GM06990 (cell line): Measurements from ENCODE around the gene COQ5.

Experiments
- DNase-seq: peaks from one replicate; pipeline ENCODE4 v3.0.0-alpha.2; 2011; ENCODE audit not compliant: insufficient read length; ENCODE audit errors: extremely low read depth
- H3K27me3 ChIP-seq: replicated peaks from 2 replicates; pipeline ENCODE4 v1.6.0; 2011; ENCODE audit warnings: low read length; ENCODE audit not compliant: control insufficient read depth, insufficient read depth
- H3K36me3 ChIP-seq: 2 replicates; pipeline ENCODE4 v1.5.1; 2011; ENCODE audit warnings: low read length; ENCODE audit not compliant: control insufficient read depth, insufficient read depth
- H3K4me3 ChIP-seq: replicated peaks from 2 replicates; pipeline ENCODE4 v1.5.1; 2011; ENCODE audit warnings: low read depth, mild to moderate bottlenecking, control low read depth, low read length
- TF ChIP-seq, protein P1 (sequence below): IDR thresholded peaks from 2 replicates; pipeline ENCODE4 v1.5.1; 2011; ENCODE audit warnings: low read length, control low read depth, mild to moderate bottlenecking, inconsistent platforms; ENCODE audit not compliant: insufficient read depth, poor library complexity, severe bottlenecking

COQ5 gene

DNA sequence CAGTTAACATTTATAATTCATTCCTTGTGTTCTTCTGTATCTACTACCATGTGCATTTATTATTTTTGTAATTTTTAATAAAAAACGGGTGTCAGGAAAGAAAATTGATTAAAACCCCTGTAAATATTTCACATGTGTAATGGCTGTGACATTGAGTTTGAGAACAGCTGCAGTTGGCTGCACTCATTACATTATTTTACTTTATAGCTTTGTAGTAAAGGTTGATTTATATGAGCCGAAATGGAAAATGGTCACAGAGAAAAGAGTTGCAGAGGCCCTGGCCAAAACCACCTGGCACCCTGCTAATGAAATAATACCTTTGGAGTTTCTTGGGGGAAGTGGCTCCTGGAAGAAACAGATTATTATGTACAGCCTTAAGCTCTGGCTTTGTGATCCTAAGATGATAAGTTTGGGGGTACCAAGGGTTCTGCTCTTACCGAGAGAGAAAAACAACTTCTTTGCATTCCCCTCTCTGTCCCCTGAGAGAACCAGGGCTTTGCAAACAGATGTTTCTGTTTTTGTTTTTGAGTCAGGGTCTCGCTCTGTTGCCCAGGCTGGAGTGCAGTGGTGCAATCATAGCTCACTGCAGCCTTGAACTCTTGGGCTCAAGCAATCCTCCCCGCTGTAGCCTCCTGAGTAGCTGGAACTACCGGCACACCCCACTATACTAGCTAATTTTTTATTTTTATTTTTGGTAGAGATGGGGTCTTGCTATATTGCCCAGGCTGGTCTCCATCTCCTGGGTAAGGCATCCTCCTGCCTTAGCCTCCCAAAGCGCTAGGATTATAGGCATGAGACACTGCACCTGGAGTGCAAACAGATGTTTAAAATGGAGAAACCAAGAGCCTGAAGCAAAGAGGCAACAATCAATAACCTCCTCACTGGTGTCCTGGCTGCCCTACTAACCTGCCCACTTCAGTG lies 42.7 kb downstream of the COQ5 start:
- peaks cover 2% of the 10 kb centered on the region for H3K36me3 ChIP-seq
- TF ChIP-seq, protein P1, sequence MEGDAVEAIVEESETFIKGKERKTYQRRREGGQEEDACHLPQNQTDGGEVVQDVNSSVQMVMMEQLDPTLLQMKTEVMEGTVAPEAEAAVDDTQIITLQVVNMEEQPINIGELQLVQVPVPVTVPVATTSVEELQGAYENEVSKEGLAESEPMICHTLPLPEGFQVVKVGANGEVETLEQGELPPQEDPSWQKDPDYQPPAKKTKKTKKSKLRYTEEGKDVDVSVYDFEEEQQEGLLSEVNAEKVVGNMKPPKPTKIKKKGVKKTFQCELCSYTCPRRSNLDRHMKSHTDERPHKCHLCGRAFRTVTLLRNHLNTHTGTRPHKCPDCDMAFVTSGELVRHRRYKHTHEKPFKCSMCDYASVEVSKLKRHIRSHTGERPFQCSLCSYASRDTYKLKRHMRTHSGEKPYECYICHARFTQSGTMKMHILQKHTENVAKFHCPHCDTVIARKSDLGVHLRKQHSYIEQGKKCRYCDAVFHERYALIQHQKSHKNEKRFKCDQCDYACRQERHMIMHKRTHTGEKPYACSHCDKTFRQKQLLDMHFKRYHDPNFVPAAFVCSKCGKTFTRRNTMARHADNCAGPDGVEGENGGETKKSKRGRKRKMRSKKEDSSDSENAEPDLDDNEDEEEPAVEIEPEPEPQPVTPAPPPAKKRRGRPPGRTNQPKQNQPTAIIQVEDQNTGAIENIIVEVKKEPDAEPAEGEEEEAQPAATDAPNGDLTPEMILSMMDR = no peak

DNA sequence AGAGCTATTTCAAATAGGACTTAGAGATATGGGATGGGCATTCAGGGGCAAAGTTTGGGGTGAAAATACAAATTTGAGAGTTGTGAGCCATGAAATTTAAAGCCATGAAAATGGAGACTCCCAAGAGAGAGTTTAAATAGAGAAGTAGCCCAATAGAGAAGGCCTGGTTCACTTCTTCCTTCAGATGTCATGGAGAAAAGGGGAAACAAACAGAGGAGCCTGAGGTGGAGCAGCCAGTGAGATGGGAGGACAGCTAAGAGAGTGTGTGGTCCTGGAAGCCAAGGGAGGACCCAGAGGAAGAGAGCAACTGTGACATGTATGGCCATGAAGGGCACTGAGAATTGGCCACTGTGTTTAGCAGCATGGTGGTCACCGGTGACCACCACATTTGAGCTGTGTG lies 45.3 kb downstream of the COQ5 start:
- DNase-seq = no peak
- no peak overlapping the region for H3K4me3 ChIP-seq
- TF ChIP-seq, protein P1 = no peak
- H3K36me3 ChIP-seq = no peaks in the 10 kb centered on the region; the same call in 1 of the 2 replicates
- no peaks in the 10 kb centered on the region for H3K27me3 ChIP-seq

More for the DNA sequence above, 42.7 kb downstream of the COQ5 start:
- H3K4me3 ChIP-seq = no peak overlapping the region
- peak; percentile 31 for DNase-seq
- H3K27me3 ChIP-seq = no peaks in the 10 kb centered on the region

- Histone ChIP-seq H3K36me3 (no peaks in the 10 kb centered on the region; the same call in 1 of the 2 replicates), H3K4me3 (no peak overlapping the region), H3K27me3 (no peaks in the 10 kb centered on the region)
- DNase-seq = no peak
- TF ChIP-seq, protein P1 = no peak
These were observed 47.8 kb downstream of the COQ5 start for GRCh38 chr12:120481022-120481767.

GRCh38 chr12:120480211-120480610 lies 48.7 kb downstream of the COQ5 start:
- no peak for DNase-seq
- TF ChIP-seq, protein P1 = no peak
- no peaks in the 10 kb centered on the region; the same call in 1 of the 2 replicates for H3K36me3 ChIP-seq
- no peak overlapping the region for H3K4me3 ChIP-seq
- no peaks in the 10 kb centered on the region for H3K27me3 ChIP-seq

DNA sequence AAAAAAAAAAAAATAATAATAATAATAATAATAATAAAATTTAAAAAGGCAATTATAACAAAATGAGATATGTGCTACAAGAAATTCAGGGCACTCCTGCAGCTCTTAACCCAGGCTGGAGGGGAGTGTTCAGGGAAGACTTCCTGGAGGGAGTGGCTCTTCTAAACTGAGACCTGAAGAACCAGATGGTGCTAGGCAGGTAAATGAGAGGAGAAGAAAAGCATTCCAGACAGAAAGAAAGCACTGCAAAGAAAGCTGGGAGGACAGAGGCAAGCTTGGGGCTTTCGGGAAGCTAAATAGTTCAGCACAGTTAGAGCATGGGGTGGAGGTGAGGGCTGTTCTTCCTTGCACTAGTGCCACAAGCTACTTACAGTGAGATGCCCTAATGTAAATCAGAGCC lies 49.5 kb downstream of the COQ5 start:
- H3K27me3 ChIP-seq = no peaks in the 10 kb centered on the region
- TF ChIP-seq, protein P1 = no peak
- H3K36me3 ChIP-seq = no peaks in the 10 kb centered on the region; the same call in 1 of the 2 replicates
- DNase-seq = no peak
- H3K4me3 ChIP-seq = no peak overlapping the region
